ENCODE results near the gene RFX4. TPM values are rescaled to one million over a fixed set of nuclear protein-coding genes. Genes with fewer than 3 reads are reported as not detected.
A peak's percentile ranks its signal among the peaks of the same experiment; 100 is the strongest.

RFX4 gene
- total RNA-seq (ENCODE audit: low replicate concordance): not detected in 2 replicates

DNA sequence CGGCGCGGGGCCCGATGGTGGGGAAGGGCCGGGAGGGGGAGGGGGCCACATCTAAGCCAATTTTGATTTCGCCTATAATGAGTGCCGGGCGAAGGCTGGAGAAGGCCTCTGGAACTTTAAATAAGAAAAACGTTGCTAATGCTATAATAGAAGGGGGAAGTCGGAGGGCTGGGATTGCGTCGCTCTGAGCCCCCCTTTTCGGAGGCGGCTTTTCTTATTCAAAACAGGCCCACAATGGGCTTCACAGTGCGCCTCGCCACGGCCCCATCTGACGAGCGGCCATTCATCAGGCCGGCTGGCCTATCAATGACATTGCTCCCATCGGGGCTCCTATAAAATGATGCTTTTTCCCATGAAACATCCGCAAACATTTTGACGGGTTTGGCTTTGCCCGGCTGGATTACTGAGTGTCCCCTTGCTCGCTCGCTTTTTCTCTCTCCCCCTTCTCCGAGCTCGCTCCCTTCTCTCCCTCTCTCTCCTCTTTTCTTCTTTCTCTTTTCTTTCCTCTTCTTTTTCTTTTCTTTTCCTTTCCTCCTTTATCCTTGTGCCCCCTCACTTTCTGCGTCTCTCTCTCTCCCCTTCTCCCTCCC lies at the start of gene RFX4:
RFX4 (plus strand) TSS at position 364 of the 590 bp plus-strand sequence. CDS start 317 bp downstream, outside the sequence.
- peak within 1 kb of the TSS; percentile 53 for H3K4me3 ChIP-seq (ENCODE audit: low read depth, low read length)

DNA sequence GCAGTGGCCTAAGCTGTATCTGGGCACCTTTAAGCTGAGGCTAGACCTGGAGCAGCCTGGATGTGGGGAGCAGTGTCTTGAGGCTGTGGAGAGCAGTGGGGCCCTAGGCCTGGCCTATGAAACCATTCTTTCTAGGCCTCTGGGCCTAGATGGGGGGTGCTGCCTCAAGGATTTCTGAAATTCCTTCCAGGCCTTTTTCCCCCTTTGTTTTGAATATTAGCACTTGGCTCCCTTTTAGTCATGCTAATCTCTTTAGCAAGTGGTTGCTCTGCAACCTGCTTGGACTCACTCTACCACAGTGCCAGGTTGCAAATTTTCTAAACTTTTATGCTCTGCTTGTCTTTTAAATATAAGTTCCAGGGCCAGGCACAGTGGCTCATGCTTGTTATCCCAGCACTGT lies 41.6 kb upstream of the RFX4 start:
- TF ChIP-seq, protein P1, sequence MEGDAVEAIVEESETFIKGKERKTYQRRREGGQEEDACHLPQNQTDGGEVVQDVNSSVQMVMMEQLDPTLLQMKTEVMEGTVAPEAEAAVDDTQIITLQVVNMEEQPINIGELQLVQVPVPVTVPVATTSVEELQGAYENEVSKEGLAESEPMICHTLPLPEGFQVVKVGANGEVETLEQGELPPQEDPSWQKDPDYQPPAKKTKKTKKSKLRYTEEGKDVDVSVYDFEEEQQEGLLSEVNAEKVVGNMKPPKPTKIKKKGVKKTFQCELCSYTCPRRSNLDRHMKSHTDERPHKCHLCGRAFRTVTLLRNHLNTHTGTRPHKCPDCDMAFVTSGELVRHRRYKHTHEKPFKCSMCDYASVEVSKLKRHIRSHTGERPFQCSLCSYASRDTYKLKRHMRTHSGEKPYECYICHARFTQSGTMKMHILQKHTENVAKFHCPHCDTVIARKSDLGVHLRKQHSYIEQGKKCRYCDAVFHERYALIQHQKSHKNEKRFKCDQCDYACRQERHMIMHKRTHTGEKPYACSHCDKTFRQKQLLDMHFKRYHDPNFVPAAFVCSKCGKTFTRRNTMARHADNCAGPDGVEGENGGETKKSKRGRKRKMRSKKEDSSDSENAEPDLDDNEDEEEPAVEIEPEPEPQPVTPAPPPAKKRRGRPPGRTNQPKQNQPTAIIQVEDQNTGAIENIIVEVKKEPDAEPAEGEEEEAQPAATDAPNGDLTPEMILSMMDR (IDR thresholded peaks at IDR 0.05; ENCODE audit: insufficient read depth, low read length): no peak
- no peak for DNase-seq (ENCODE audit: low read depth)

More for the DNA sequence above, at the start of gene RFX4:
- TF ChIP-seq, protein P1 (IDR thresholded peaks at IDR 0.05; ENCODE audit: insufficient read depth, low read length): no peak
- DNase-seq (ENCODE audit: low read depth): no peak

DNA sequence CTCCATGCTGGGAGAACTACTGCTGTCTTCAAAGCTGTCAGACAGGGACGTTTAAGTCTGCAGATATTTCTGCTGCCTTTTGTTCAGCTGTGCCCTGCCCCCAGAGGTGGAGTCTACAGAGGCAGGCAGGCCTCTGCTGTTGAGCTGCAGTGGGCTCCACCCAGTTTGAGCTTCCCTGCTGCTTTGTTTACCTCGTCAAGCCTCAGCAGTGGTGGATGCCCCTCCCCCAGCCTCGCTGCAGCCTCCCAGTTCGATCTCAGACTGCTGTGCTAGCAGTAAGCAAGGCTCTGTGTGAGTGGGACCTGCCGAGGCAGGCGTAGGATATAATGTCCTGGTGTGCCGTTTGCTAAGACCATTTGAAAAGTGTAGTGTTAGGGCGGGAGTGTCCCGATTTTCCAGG lies 31.4 kb upstream of the RFX4 start:
- DNase-seq (ENCODE audit: low read depth): no peak
- TF ChIP-seq, protein P1 (IDR thresholded peaks at IDR 0.05; ENCODE audit: insufficient read depth, low read length): no peak
- no peak overlapping the region for H3K4me3 ChIP-seq (ENCODE audit: low read depth, low read length)

More for the DNA sequence above, 41.6 kb upstream of the RFX4 start:
- H3K4me3 ChIP-seq (ENCODE audit: low read depth, low read length): no peak overlapping the region

DNA sequence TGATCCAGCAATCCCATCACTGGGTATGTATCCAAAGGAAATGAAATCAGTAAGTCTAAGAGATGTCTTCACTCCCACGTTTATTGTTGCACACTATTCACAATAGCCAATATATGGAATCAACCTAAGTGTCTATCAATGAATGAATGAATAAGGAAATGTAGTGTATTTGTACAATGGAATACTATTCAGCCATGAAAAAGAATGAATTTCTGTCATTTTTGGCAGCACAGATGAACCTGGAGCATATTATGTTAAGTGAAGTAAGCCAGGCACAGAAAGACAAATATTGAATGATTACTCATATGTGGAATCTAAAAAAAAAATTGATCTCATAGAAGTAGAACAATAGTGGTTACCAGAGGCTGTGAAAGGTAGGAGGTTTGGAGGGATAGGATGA lies 30.6 kb upstream of the RFX4 start:
- TF ChIP-seq, protein P1 (IDR thresholded peaks at IDR 0.05; ENCODE audit: insufficient read depth, low read length): no peak
- DNase-seq (ENCODE audit: low read depth): no peak
- H3K4me3 ChIP-seq (ENCODE audit: low read depth, low read length): no peak overlapping the region

DNA sequence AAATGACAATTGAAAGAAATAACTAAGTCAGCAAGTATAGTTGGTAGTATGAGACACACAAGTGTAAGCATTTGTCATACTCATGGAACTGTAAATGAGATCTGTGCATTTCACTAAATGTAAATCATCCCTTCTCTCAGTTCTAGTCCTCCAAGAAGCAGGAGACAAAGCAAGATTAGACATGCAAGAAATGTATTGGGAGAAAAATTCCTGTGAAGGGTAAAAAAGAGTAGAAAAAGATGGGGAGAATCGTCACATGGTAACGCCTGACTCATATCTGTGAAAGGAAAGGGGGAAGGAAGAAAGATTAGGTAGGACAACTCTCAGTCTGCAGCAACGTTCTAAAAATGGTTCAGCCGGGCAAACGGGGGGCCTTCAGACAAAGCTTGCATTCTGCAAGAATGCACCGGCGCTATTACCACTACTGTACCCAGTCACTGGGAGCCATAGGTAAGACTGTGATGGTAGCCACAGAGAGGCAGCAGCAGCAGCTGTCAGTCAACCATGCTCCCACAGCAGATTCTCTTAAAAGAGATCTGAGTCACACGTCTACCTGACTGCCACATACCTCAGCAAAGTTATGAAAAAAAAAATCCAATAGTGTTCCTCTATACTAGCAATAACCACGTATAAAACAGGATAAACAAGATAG lies 18.0 kb upstream of the RFX4 start:
- TF ChIP-seq, protein P1 (IDR thresholded peaks at IDR 0.05; ENCODE audit: insufficient read depth, low read length): no peak
- no peak for DNase-seq (ENCODE audit: low read depth)
- no peak overlapping the region for H3K4me3 ChIP-seq (ENCODE audit: low read depth, low read length)

DNA sequence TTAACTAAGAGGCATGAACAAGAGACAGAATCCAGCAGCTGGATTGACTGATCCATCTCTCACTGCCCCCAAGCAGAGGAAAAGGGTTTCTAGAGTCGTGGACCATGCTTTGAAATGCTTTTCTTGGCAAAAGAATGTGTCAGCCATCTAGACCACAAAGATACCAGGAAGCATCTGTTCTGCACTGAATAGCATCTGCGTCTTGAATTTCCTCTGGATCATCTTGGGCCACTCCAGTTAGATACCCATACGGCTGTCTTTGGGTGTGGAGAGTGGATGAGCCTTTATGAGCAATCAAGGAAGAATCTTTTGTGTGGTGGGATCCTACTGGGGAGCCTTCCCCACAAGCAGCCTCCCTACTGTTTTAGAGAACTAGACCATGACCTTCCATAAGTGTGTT lies 16.0 kb upstream of the RFX4 start:
- TF ChIP-seq, protein P1 (IDR thresholded peaks at IDR 0.05; ENCODE audit: insufficient read depth, low read length): no peak
- H3K4me3 ChIP-seq (ENCODE audit: low read depth, low read length): no peak overlapping the region
- no peak for DNase-seq (ENCODE audit: low read depth)

All from fibroblast of the aortic adventitia (primary cell).